Fibroblast of lung (primary cell): ENCODE data around the gene PFDN6. TPM values are rescaled to one million over a fixed set of nuclear protein-coding genes. Genes with fewer than 3 reads are reported as not detected.
A peak's percentile ranks its signal among the peaks of the same experiment; 100 is the strongest.

Experiments
- DNase-seq, 2 donors: peaks; one replicate each; pipeline versions ENCODE4 v3.0.0 to v3.0.0-alpha.2; 2010; ENCODE audit warnings: low read depth in 2 of 2
- H2AFZ ChIP-seq: 2 replicates; pipeline ENCODE4 v1.5.1; 2012; ENCODE audit warnings: low read length, control low read depth, inconsistent platforms
- H3K27ac ChIP-seq: 2 replicates; pipeline ENCODE4 v1.5.1; 2011; ENCODE audit warnings: low read length, control low read depth; ENCODE audit not compliant: insufficient read depth
- H3K27me3 ChIP-seq: 2 replicates; pipeline ENCODE4 v1.5.1; 2011; ENCODE audit warnings: mild to moderate bottlenecking, low read length; ENCODE audit not compliant: control insufficient read depth, insufficient read depth
- H3K36me3 ChIP-seq: 2 replicates; pipeline ENCODE4 v1.5.1; 2011; ENCODE audit warnings: low read length; ENCODE audit not compliant: control insufficient read depth, insufficient read depth
- H3K4me1 ChIP-seq: 2 replicates; pipeline ENCODE4 v1.5.1; 2011; ENCODE audit warnings: low read length; ENCODE audit not compliant: control insufficient read depth, insufficient read depth; ENCODE audit errors: extremely low read depth
- H3K4me2 ChIP-seq: 2 replicates; pipeline ENCODE4 v1.5.1; 2011; ENCODE audit warnings: low read length, control low read depth; ENCODE audit not compliant: insufficient read depth; ENCODE audit errors: extremely low read depth
- H3K4me3 ChIP-seq, 4 experiments: fragments of 200-600 bp in 1 of 4; sonication (generic) in 1 of 4; replicated peaks in 1 of 4; 2 replicates each; pipeline ENCODE4 v1.5.1; 2011 to 2016; ENCODE audit warnings: low read length in 4 of 4, low read depth in 3 of 4, mild to moderate bottlenecking in 3 of 4, control low read depth in 2 of 4, inconsistent platforms in 1 of 4, mixed read lengths in 1 of 4; ENCODE audit not compliant: insufficient read depth in 1 of 4; ENCODE audit errors: control extremely low read depth in 1 of 4
- H3K79me2 ChIP-seq: 2 replicates; pipeline ENCODE4 v1.5.1; 2012; ENCODE audit warnings: mild to moderate bottlenecking, low read length, inconsistent platforms; ENCODE audit not compliant: control insufficient read depth, insufficient read depth
- H3K9ac ChIP-seq: 2 replicates; pipeline ENCODE4 v1.5.1; 2011; ENCODE audit warnings: mild to moderate bottlenecking, low read length, control low read depth; ENCODE audit not compliant: insufficient read depth
- H3K9me3 ChIP-seq: 2 replicates; pipeline ENCODE4 v1.5.1; 2012; ENCODE audit warnings: low read depth, low read length; ENCODE audit not compliant: control insufficient read depth, insufficient read depth
- H4K20me1 ChIP-seq: 2 replicates; pipeline ENCODE4 v1.5.1; 2011; ENCODE audit warnings: low read length; ENCODE audit not compliant: control insufficient read depth, insufficient read depth; ENCODE audit errors: extremely low read depth
- EZH2 ChIP-seq: IDR thresholded peaks from 2 replicates; pipeline ENCODE4 v1.5.1; 2012; ENCODE audit warnings: low read length, control low read depth, mild to moderate bottlenecking; ENCODE audit errors: missing control alignments
- polyA plus RNA-seq, 2 donors: library from polyadenylated mRNA; depleted of rRNA in 1 of 2; stranded (reverse) in 1 of 2; unstranded in 1 of 2; fragments of >200 nt; gene quantifications; 2 replicates each; pipeline ENCODE4 v1.2.1, GENCODE V29; 2011 to 2012; ENCODE audit warnings: missing spikeins in 1 of 2
- total RNA-seq: library from RNA; depleted of rRNA; stranded (reverse); fragments of >200 nt; gene quantifications from 2 replicates; pipeline ENCODE4 v1.2.1, GENCODE V29; 2014
- TF ChIP-seq, protein P1 (sequence below), 2 donors: IDR thresholded peaks in 1 of 2; conservative IDR thresholded peaks in 1 of 2; 1 replicate in 1 of 2; 2 replicates in 1 of 2; pipeline ENCODE4 v1.5.1; 2011 to 2012; ENCODE audit warnings: low read length in 2 of 2, control low read depth in 1 of 2, inconsistent platforms in 1 of 2, low read depth in 1 of 2, mild to moderate bottlenecking in 1 of 2

Gene PFDN6
- total and polyA plus RNA-seq, 2 donors (not counting 1 experiment from before 2014, with no cell fraction given), result 39.8 to 46.7 TPM

- Histone ChIP-seq H3K79me2 (peaks cover 43% of the 10 kb centered on the region), H4K20me1 (no peaks in the 10 kb centered on the region), H3K9ac (peak overlapping the region; percentile 43), H2AFZ (no peak overlapping the region), H3K27ac (peak overlapping the region; percentile 83), H3K9me3 (no peaks in the 10 kb centered on the region), H3K4me3 (peak overlapping the region; percentile 7 to 83 (median 24)), H3K4me2 (peak overlapping the region; percentile 64), H3K27me3 (no peaks in the 10 kb centered on the region), H3K4me1 (peaks cover 39% of the 10 kb centered on the region), H3K36me3 (peaks cover 14% of the 10 kb centered on the region)
- DNase-seq, result peak; percentile 93 to 94
- TF ChIP-seq, protein P1, sequence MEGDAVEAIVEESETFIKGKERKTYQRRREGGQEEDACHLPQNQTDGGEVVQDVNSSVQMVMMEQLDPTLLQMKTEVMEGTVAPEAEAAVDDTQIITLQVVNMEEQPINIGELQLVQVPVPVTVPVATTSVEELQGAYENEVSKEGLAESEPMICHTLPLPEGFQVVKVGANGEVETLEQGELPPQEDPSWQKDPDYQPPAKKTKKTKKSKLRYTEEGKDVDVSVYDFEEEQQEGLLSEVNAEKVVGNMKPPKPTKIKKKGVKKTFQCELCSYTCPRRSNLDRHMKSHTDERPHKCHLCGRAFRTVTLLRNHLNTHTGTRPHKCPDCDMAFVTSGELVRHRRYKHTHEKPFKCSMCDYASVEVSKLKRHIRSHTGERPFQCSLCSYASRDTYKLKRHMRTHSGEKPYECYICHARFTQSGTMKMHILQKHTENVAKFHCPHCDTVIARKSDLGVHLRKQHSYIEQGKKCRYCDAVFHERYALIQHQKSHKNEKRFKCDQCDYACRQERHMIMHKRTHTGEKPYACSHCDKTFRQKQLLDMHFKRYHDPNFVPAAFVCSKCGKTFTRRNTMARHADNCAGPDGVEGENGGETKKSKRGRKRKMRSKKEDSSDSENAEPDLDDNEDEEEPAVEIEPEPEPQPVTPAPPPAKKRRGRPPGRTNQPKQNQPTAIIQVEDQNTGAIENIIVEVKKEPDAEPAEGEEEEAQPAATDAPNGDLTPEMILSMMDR (conservative IDR thresholded peaks at IDR 0.05 in 1 of 2, IDR thresholded peaks at IDR 0.05 in 1 of 2; ENCODE audit: low read depth in 1 of 2, low read length in 2 of 2), result no peak
- no peak for TF ChIP-seq EZH2
These were observed 31.1 kb downstream of the PFDN6 start for GRCh38 chr6:33320315-33321181.

DNA sequence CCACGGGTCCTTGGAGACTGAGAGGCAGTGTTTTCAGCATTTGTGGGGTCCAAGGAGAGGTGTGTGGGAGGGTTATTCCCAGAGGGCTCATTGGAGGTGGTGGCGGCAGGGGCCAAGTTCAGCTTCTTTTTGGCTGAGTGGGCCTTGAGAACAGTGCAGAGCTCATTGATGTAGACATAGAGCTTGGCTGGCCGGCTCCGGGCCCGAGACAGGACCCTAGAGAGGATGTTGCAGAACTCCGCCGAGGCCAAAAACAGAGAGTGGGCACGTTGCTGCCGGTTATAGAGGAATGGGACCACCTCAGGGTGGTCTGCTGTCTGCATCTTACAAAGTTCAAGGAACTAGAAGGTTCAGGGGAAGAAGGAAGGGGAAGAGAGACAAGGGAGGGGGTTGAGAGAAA lies 31.8 kb downstream of the PFDN6 start:
- Histone ChIP-seq H3K4me3 (peak overlapping the region in 1 of 4 experiments; percentile 83), H3K4me1 (peaks cover 39% of the 10 kb centered on the region), H2AFZ (no peak overlapping the region)

GRCh38 chr6:33323623-33323948 lies 34.2 kb downstream of the PFDN6 start:
- peak overlapping the region; percentile 83 for H3K27ac ChIP-seq
- DNase-seq, result no peak
- peak overlapping the region; percentile 96 for H3K4me2 ChIP-seq

More for the DNA sequence above, 31.8 kb downstream of the PFDN6 start:
- H3K9me3 ChIP-seq, result no peaks in the 10 kb centered on the region
- H3K9ac ChIP-seq, result no peak overlapping the region
- peak overlapping the region; percentile 83 for H3K27ac ChIP-seq
- peaks cover 43% of the 10 kb centered on the region for H3K79me2 ChIP-seq
- H3K36me3 ChIP-seq, result peaks cover 14% of the 10 kb centered on the region
- H3K4me2 ChIP-seq, result peak overlapping the region; percentile 90
- no peak for DNase-seq
- TF ChIP-seq EZH2, result no peak
- TF ChIP-seq, protein P1 (conservative IDR thresholded peaks at IDR 0.05 in 1 of 2, IDR thresholded peaks at IDR 0.05 in 1 of 2; ENCODE audit: low read depth in 1 of 2, low read length in 2 of 2), result no peak
- no peaks in the 10 kb centered on the region for H3K27me3 ChIP-seq
- H4K20me1 ChIP-seq, result no peaks in the 10 kb centered on the region

More at GRCh38 chr6:33323623-33323948, 34.2 kb downstream of the PFDN6 start:
- H3K4me1 ChIP-seq, result peaks cover 34% of the 10 kb centered on the region
- H3K4me3 ChIP-seq, result peak overlapping the region; percentile 83 to 95 (median 88)
- peak overlapping the region; percentile 11 for H3K9ac ChIP-seq
- no peaks in the 10 kb centered on the region for H4K20me1 ChIP-seq
- H3K27me3 ChIP-seq, result no peaks in the 10 kb centered on the region
- H3K36me3 ChIP-seq, result peaks cover 9% of the 10 kb centered on the region
- no peak for TF ChIP-seq EZH2
- TF ChIP-seq, protein P1 (conservative IDR thresholded peaks at IDR 0.05 in 1 of 2, IDR thresholded peaks at IDR 0.05 in 1 of 2; ENCODE audit: low read depth in 1 of 2, low read length in 2 of 2), result no peak
- H2AFZ ChIP-seq, result peak overlapping the region; percentile 95
- H3K9me3 ChIP-seq, result no peaks in the 10 kb centered on the region
- peaks cover 39% of the 10 kb centered on the region for H3K79me2 ChIP-seq
